B cell (primary cell): ENCODE data around the gene AKIRIN1. TPM values are rescaled to one million over a fixed set of nuclear protein-coding genes. Genes with fewer than 3 reads are reported as not detected.

Source experiments
- ATAC-seq: fragments of 200-7000 bp; cut with Tn5 transposase; one replicate; pipeline ENCODE4 v1.10.0; 2021; ENCODE audit warnings: low read depth, mild to moderate bottlenecking, moderate number of reproducible peaks, moderate library complexity
- CTCF ChIA-PET: fragments of 350-600 bp; sonication (Branson Sonifier 250); formaldehyde crosslinking; loops from one replicate; lab custom pipeline; 2021; ENCODE audit warnings: antibody characterized with exemption, inconsistent platforms; lab: Charles Lee
- POLR2A ChIA-PET: fragments of 350-600 bp; sonication (Branson Sonifier 250); formaldehyde crosslinking; loops from one replicate; lab custom pipeline; 2021; ENCODE audit warnings: antibody characterized with exemption; lab: Charles Lee
- DNase-seq: peaks from one replicate; pipeline ENCODE4 v3.0.0; 2013
- H2AFZ ChIP-seq: 2 replicates; pipeline ENCODE4 v1.6.1; 2012; ENCODE audit warnings: mild to moderate bottlenecking, low read depth, low read length; ENCODE audit not compliant: insufficient read depth, poor library complexity, severe bottlenecking
- H3K27ac ChIP-seq, 2 donors: 1 replicate in 1 of 2; 2 replicates in 1 of 2; pipeline ENCODE4 v1.5.1; 2012 to 2013; ENCODE audit warnings: low read length in 2 of 2, mild to moderate bottlenecking in 2 of 2, moderate library complexity in 1 of 2
- H3K27me3 ChIP-seq, 4 experiments: fragments of 200-600 bp in 1 of 4; sonication (generic) in 1 of 4; replicated peaks in 1 of 4; 1 replicate in 2 of 4; 2 replicates in 2 of 4; pipeline versions ENCODE4 v1.6.1 to v1.7.0; 2013 to 2016; ENCODE audit warnings: low read length in 3 of 4, mild to moderate bottlenecking in 2 of 4, mixed read lengths in 1 of 4, moderate library complexity in 1 of 4; ENCODE audit not compliant: insufficient read depth in 4 of 4, control insufficient read depth in 3 of 4; ENCODE audit errors: control extremely low read depth in 1 of 4
- H3K36me3 ChIP-seq, 2 experiments: replicated peaks in 1 of 2; 1 replicate in 1 of 2; 2 replicates in 1 of 2; pipeline versions ENCODE4 v1.6.1 to v1.7.1; 2013; ENCODE audit warnings: low read length in 1 of 2; ENCODE audit not compliant: insufficient read depth in 2 of 2, control insufficient read depth in 1 of 2; ENCODE audit errors: control extremely low read depth in 1 of 2, extremely low read depth in 1 of 2
- H3K4me1 ChIP-seq, 2 donors: fragments of 200-600 bp in 1 of 2; sonication (generic) in 1 of 2; 1 replicate in 1 of 2; 2 replicates in 1 of 2; pipeline versions ENCODE4 v1.5.1 to v1.6.1; 2013 to 2017; ENCODE audit warnings: low read length in 2 of 2; ENCODE audit not compliant: control insufficient read depth in 2 of 2, insufficient read depth in 2 of 2
- H3K4me2 ChIP-seq: replicated peaks from 2 replicates; pipeline ENCODE3; 2012; ENCODE audit warnings: mild to moderate bottlenecking, low read depth, low read length; ENCODE audit not compliant: poor library complexity, severe bottlenecking
- H3K4me3 ChIP-seq, 5 experiments: fragments of 200-600 bp in 1 of 5; sonication (generic) in 1 of 5; 1 replicate in 3 of 5; 2 replicates in 2 of 5; pipeline versions ENCODE4 v1.5.1 to v1.7.0; 2011 to 2016; ENCODE audit warnings: low read length in 4 of 5, mild to moderate bottlenecking in 4 of 5, low read depth in 2 of 5, control low read depth in 1 of 5, moderate library complexity in 1 of 5; ENCODE audit not compliant: insufficient read depth in 1 of 5; ENCODE audit errors: control extremely low read depth in 1 of 5, extremely low read depth in 1 of 5
- H3K79me2 ChIP-seq: fragments of 200-600 bp; sonication (generic); one replicate; pipeline ENCODE4 v1.6.0; 2016; ENCODE audit warnings: low read length; ENCODE audit not compliant: control insufficient read depth, insufficient read depth
- H3K9ac ChIP-seq: fragments of 200-600 bp; sonication (generic); 2 replicates; pipeline ENCODE4 v1.6.1; 2017; ENCODE audit warnings: mild to moderate bottlenecking, low read length, moderate library complexity
- H3K9me3 ChIP-seq, 3 donors: one replicate each; pipeline versions ENCODE4 v1.6.1 to v1.7.1; 2013; ENCODE audit warnings: low read length in 2 of 3; ENCODE audit not compliant: control insufficient read depth in 2 of 3, insufficient read depth in 1 of 3; ENCODE audit errors: control extremely low read depth in 1 of 3
- H4K20me1 ChIP-seq: 2 replicates; pipeline ENCODE4 v1.6.0; 2012; ENCODE audit warnings: mild to moderate bottlenecking, low read length; ENCODE audit not compliant: insufficient read depth, control insufficient read depth, poor library complexity, severe bottlenecking
- H3K27ac Mint-ChIP-seq: one replicate; pipeline ENCODE4 v1.8.0; 2021; ENCODE audit warnings: mixed read lengths
- H3K27me3 Mint-ChIP-seq: one replicate; pipeline ENCODE4 v1.8.0; 2021; ENCODE audit warnings: mixed read lengths
- H3K4me1 Mint-ChIP-seq: one replicate; pipeline ENCODE4 v1.8.0; 2021; ENCODE audit warnings: mixed read lengths
- H3K4me3 Mint-ChIP-seq: one replicate; pipeline ENCODE4 v1.8.0; 2021; ENCODE audit warnings: mixed read lengths
- H3K9me3 Mint-ChIP-seq: one replicate; pipeline ENCODE4 v1.8.0; 2022; ENCODE audit warnings: mixed read lengths; ENCODE audit not compliant: insufficient read depth
- CTCF ChIP-seq: fragments of 200-600 bp; IDR thresholded peaks from one replicate; pipeline ENCODE4 v1.8.0; 2022; ENCODE audit warnings: antibody characterized with exemption, mild to moderate bottlenecking
- EZH2 ChIP-seq: IDR thresholded peaks from 2 replicates; pipeline ENCODE4 v1.6.1; 2012; ENCODE audit warnings: borderline replicate concordance, low read depth, mild to moderate bottlenecking, moderate library complexity, low read length; ENCODE audit not compliant: insufficient read depth, poor library complexity, severe bottlenecking
- WGBS: methylation state at CpG from one replicate; pipeline ENCODE4 v1.1.5; 2013; ENCODE audit warnings: missing lambda C conversion rate; ENCODE audit not compliant: insufficient coverage; 5-methylcytosine and 5-hydroxymethylcytosine counted together
- intact Hi-C: fragments of 100-400 bp; cut with micrococcal nuclease; formaldehyde crosslinking; loops from one replicate; pipeline ENCODE4 v1.10.0; 2022
- polyA plus RNA-seq: library from polyadenylated mRNA; depleted of rRNA; stranded (reverse); fragments of >200 nt; gene quantifications from 2 replicates; pipeline ENCODE4 v1.2.3, GENCODE V29; 2012
- total RNA-seq, 2 donors: library from RNA; stranded (reverse); fragments of 120-200 nt in 1 of 2; gene quantifications; 1 replicate in 1 of 2; 2 replicates in 1 of 2; pipeline versions ENCODE4 v1.2.3 to v1.2.4, GENCODE V29; 2013 to 2022

Gene AKIRIN1
- total and polyA plus RNA-seq, 2 donors (not counting 1 experiment from before 2014, with no cell fraction given) = 36.5 to 59.7 TPM

DNA sequence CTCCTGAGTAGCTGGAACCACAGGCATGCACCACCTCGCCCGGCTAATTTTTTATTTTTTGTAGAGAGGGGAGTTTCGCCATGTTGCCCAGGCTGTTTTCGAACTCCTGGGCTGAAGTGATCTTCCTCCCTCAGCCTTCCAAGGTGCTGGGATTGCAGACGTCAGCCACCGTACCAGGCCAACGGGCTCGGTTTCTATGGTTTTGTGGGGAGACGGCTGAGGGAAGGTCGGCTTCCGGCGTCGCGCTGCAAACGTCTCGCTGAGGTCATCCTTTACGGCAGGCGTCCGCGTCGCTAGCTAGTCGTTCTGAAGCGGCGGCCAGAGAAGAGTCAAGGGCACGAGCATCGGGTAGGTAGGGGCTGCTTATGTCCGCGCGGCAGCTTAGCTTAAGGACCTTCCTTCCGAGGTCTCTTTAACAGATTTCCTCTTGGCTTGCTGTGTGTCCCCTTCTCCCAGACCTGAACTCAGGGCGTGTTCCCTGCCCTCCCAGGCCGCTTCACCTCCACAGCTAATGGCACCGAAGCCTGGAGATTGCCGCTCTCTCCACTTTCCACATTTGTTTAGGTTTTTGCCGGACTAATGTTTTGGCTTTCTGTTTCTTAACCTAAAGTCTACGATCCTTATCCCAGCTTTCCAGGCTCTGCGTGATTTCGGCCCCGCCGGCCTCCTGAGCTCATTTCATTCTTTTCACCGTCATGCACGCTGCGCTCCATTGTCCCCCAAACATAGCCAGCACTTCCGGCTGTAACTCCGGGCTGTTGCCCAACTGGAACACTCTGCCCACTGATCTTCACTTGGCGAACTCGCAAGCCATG, 35.2 kb downstream of the AKIRIN1 start, which contains the start of gene NDUFS5:
NDUFS5 (plus strand) TSS at position 300 of the 815 bp plus-strand sequence. CDS start 2,375 bp downstream, outside the sequence.
- 1% methylated on average over 47 of the region's 47 CpGs for WGBS
- peaks cover 0 to 13% of the 10 kb centered on the region in 2 experiments for H3K36me3 ChIP-seq
- DNase-seq (peak; percentile 88), ATAC-seq (peak; percentile 91)
- peak within 1 kb of the TSS; percentile 85 to 98 (median 98) for H3K4me3 ChIP-seq
- H3K79me2 ChIP-seq = peaks cover 25% of the 10 kb centered on the region
- intact Hi-C loops = loop anchor here (1.0 to 10.0 kb wide), 4 partner anchors 35 to 167 kb away; partner anchors contain the start of genes AKIRIN1, MYCBP and RRAGC
- Mint-ChIP-seq H3K27me3 (no peaks in the 10 kb centered on the region), H3K4me1 (peaks cover 20% of the 10 kb centered on the region), H3K27ac (peak within 1 kb of the TSS; percentile 86), H3K9me3 (no peaks in the 10 kb centered on the region), H3K4me3 (peak within 1 kb of the TSS; percentile 89)
- peak within 1 kb of the TSS; percentile 88 to 92 for H3K27ac ChIP-seq
- no peaks in the 10 kb centered on the region for H3K27me3 ChIP-seq
- H2AFZ ChIP-seq = peak within 1 kb of the TSS; percentile 93
- ChIA-PET POLR2A (interaction anchor here (0.6 kb wide), 1 partner anchor 29 kb away, joined by 3 read pairs; no protein-coding TSS in a partner anchor), CTCF (interaction anchor here (0.7 to 0.8 kb wide), 2 partner anchors 231 to 1167 kb away, joined by 3 read pairs; partner anchors contain the start of gene MTF1)
- TF ChIP-seq EZH2 = no peak
- TF ChIP-seq CTCF = no peak
- peaks cover 14% of the 10 kb centered on the region for H4K20me1 ChIP-seq
- H3K4me2 ChIP-seq = peak within 1 kb of the TSS; percentile 72
- peak within 1 kb of the TSS; percentile 84 for H3K9ac ChIP-seq
- H3K9me3 ChIP-seq = no peaks in the 10 kb centered on the region
- peaks cover 10 to 16% of the 10 kb centered on the region in 2 donors for H3K4me1 ChIP-seq
